LHCN-M2 (cell line): ENCODE data around the gene LMO7. TPM values are rescaled to one million over a fixed set of nuclear protein-coding genes. Genes with fewer than 3 reads are reported as not detected.
A peak's percentile ranks its signal among the peaks of the same experiment; 100 is the strongest.

Experiments used
- DNase-seq: peaks from one replicate; pipeline ENCODE4 v3.0.0-alpha.2; 2012; ENCODE audit warnings: low read depth
- total RNA-seq: library from RNA; depleted of rRNA; stranded (reverse); fragments of >200 nt; gene quantifications from 2 replicates; pipeline ENCODE4 v1.2.3, GENCODE V29; 2014; rRNA removed

LMO7 gene
- total RNA-seq, 1 experiment from 2014 or later, result 395 TPM

- DNase-seq, result no peak
These were observed 253.3 kb downstream of the LMO7 start for GRCh38 chr13:75889427-75889826.

DNA sequence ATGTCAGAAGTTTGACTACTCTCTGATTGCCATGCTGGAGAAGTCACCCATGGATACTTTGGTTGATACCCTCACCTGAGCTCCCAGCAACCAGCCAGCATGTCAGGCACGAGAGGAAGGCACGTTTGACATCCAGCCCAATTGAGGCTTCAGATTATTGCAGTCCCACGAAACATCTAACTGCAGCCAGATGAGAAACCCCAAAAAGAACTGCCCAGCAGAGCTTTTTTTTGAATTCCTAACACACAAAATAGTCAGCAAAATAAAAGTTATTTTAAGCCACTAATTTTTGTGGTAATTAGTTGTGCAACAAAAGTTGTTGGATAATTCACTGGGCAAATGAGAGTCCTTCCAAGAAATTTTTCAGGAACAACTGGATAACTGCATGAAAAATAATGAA, 259.0 kb downstream of the LMO7 start:
- no peak for DNase-seq

- peak; percentile 60 for DNase-seq
These were observed 260.1 kb downstream of the LMO7 start for GRCh38 chr13:75896271-75896670.

- no peak for DNase-seq
These were observed 261.3 kb downstream of the LMO7 start for GRCh38 chr13:75897386-75897785.

DNA sequence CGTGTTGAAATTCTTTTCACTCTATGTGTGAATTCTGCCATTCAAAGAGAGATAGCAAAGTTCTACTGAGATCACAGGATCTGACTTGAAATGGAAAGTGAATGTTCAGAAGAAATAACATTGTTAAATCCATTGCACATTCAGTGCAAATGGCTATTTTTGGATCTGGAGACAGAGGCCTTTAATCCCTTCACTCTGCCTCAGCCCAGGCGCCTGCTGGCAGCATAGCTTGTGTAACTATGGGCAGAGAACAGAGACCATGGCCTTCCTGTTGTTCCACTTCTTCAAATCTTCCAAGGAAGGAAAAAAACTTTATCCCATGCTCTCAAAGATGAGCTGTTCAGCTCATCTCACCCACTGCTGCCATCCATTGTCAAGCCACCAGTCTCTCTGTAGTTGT, 265.4 kb downstream of the LMO7 start:
- peak; percentile 37 for DNase-seq

DNA sequence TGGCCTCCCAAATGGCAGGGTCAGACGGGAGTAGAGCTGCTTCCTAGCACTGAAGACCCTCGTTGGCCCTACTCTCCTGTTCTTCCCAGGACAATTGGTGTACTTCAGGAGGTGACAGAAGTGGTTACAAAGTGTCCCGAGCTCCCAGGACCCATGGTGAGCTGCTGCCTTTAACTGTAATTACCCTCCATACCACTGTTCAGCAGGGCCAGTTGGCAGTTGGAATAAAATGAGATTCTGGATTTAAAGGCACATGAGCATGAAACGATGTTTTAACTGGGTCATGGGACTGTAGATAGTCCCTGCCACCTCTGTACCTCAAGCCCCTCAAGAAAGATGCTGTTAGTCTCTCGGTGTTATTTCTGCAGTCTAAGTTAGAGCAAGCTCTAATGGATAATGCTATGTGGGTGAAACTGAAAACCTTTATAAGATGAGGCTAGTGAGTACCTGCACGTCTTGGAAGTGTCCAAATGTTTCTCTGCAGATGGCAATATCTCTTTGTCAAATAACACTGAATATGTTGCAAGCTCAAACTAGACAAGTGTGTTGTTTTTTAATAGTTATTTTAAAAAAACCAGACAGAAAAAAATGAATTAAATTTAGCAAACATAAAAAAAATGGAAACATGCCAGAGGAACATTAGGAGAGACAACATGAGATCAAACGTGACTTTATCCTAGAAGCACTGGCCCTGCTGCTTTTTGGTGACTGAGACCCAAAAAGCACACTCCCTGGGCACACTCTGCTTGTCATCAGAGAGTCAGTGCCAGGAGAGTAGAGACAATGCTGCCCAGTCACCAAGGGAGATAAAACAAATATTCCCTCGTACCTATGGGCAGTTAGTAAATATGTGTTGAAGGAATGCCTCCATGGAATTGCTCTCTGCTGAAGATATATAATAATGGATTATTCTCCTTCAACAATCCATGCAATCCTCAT, 266.3 kb downstream of the LMO7 start:
- DNase-seq, result no peak

DNA sequence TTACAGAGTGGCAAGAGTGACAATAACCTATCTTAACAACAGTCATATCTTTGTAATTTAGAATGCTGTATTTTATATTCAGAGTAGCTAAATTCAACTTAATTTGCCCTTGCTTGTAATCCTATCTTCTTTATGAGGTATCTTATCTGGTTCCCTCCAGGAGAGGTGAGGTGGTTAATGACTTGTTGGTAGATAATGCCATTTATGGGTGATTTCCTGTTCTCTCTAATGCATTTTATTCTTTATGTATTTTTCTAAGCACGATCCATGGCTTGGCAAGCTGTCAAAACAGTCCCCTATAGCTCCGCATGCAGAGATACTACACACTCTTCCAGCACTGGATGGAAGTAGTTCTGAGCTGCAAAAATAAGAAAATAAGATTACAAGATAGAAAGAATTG, 267.9 kb downstream of the LMO7 start:
- no peak for DNase-seq

- peak; percentile 26 for DNase-seq
These were observed 270.2 kb downstream of the LMO7 start for GRCh38 chr13:75906315-75906714.

DNA sequence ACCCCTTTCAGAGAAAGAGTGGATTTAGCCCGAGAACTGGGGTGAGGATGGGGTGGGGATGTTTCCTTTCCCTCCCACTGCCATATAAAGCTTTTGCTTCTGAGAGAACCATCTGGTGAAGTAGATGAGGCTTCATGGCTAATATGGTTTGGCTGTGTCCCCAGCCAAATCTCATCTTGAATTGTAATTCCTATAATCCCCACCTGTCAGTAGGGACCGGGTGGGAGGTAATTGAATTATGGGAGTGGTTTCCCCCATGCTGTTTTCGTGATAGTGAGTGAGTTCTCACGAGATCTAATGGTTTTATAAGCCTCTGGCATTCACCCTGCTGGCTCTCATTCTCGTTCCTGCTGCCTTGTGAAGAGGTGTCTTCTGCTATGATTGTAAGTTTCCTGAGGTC, 270.9 kb downstream of the LMO7 start:
- DNase-seq, result no peak

- DNase-seq, result no peak
These were observed 272.0 kb downstream of the LMO7 start for GRCh38 chr13:75908141-75908540.

Other genes starting within 250 kb of the LMO7 start
- 7.4 and 11.5 TPM in 2 replicates for gene TBC1D4, start 154.2 kb upstream of the LMO7 start, total RNA-seq
- 58.4 and 125 TPM in 2 replicates for gene COMMD6, start 98.5 kb upstream of the LMO7 start, total RNA-seq
- gene UCHL3, start 86.5 kb upstream of the LMO7 start, total RNA-seq, result 53.8 and 60.7 TPM in 2 replicates